Mucosa of descending colon (tissue), 3 donors: Measurements from ENCODE around the gene NF1. TPM values are rescaled to one million over a fixed set of nuclear protein-coding genes. Genes with fewer than 3 reads are reported as not detected.
A peak's percentile ranks its signal among the peaks of the same experiment; 100 is the strongest.
"Not testable (repeated sequence)": the region's sequence is repeated elsewhere in the genome, so short reads cannot be mapped to it uniquely, and the experiment has no call there.

Source experiments
- ATAC-seq: fragments of 200-7000 bp; cut with Tn5 transposase; one replicate; pipeline ENCODE4 v1.9.1; 2020; ENCODE audit warnings: mild to moderate bottlenecking, moderate library complexity
- DNase-seq, 3 donors: peaks; one replicate each; pipeline ENCODE4 v3.0.0-alpha.2; 2020
- H3K36me3 ChIP-seq: fragments of 200-600 bp; one replicate; pipeline ENCODE4 v1.8.0; 2021; ENCODE audit warnings: low read depth, mild to moderate bottlenecking
- H3K4me1 ChIP-seq: fragments of 200-600 bp; one replicate; pipeline ENCODE4 v1.8.0; 2021; ENCODE audit warnings: low read depth, mild to moderate bottlenecking
- H3K4me3 ChIP-seq: fragments of 200-600 bp; one replicate; pipeline ENCODE4 v1.8.0; 2021; ENCODE audit warnings: mild to moderate bottlenecking
- H3K9me3 ChIP-seq: fragments of 200-600 bp; one replicate; pipeline ENCODE4 v1.8.0; 2021; ENCODE audit warnings: mild to moderate bottlenecking
- intact Hi-C, 2 donors: fragments of 100-400 bp; cut with DNase I in 1 of 2; cut with micrococcal nuclease in 1 of 2; formaldehyde crosslinking; loops; one replicate each; pipeline versions ENCODE4 v1.11.0 to v1.11.1; 2022; cut with DNase I, micrococcal nuclease
- total RNA-seq, 3 donors: library from RNA; stranded (reverse); fragmentation: NEBNext Ultra II Directional in 2 of 3; extraction: Animal tissue kit (Norgen Biotek cat#: 25700) in 2 of 3; gene quantifications; one replicate each; pipeline versions ENCODE4 v1.2.1 to v1.2.4, GENCODE V29; 2021 to 2023
- TF ChIP-seq, protein P1 (sequence below): fragments of 200-600 bp; IDR thresholded peaks from one replicate; pipeline ENCODE4 v1.8.0; 2022; ENCODE audit warnings: antibody characterized with exemption, mild to moderate bottlenecking
- donor health status: DM: no; HTN: no; CAD: no; lungs with moderate emphysema.
- donor health status: DM: no; HTN: no; CAD: no.
- donor health status: DM: no; HTN: yes; CAD: no.

Gene NF1
- total RNA-seq, 3 donors from 2014 or later: 51.9 to 67.6 (median 52.4) TPM

DNA sequence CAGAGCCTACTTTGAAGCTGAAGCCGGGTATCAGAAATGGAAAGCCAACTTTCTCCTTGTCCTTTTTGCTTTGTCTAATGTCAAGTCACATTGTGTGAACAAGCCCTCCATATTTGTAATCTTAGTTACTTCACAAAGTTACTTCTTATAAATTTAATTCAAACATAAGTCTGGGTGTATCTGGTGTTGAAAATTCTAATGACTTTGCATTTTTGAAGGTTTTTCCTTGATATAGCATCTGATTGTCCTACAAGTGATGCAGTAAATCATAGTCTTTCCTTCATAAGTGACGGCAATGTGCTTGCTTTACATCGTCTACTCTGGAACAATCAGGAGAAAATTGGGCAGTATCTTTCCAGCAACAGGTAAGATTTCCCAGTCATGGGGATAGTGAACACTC is 165.4 kb downstream of the NF1 start:
- ATAC-seq: no peak
- H3K36me3 ChIP-seq: no peaks in the 10 kb centered on the region
- TF ChIP-seq, protein P1, sequence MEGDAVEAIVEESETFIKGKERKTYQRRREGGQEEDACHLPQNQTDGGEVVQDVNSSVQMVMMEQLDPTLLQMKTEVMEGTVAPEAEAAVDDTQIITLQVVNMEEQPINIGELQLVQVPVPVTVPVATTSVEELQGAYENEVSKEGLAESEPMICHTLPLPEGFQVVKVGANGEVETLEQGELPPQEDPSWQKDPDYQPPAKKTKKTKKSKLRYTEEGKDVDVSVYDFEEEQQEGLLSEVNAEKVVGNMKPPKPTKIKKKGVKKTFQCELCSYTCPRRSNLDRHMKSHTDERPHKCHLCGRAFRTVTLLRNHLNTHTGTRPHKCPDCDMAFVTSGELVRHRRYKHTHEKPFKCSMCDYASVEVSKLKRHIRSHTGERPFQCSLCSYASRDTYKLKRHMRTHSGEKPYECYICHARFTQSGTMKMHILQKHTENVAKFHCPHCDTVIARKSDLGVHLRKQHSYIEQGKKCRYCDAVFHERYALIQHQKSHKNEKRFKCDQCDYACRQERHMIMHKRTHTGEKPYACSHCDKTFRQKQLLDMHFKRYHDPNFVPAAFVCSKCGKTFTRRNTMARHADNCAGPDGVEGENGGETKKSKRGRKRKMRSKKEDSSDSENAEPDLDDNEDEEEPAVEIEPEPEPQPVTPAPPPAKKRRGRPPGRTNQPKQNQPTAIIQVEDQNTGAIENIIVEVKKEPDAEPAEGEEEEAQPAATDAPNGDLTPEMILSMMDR: no peak

DNA sequence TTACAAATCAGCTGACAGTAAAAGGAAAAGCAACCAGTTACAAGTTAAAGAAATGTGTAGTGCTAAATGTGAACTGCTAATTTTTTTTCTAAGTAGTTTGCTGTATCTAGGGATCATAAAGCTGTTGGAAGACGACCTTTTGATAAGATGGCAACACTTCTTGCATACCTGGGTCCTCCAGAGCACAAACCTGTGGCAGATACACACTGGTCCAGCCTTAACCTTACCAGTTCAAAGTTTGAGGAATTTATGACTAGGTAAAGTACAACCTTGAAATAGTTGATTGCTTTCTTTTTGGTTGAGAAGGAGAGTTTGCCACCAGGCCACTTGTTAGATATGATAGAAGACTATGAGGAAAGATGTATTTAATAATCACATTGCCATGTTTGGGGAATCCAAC is 166.8 kb downstream of the NF1 start:
- TF ChIP-seq, protein P1: no peak
- no peak overlapping the region for H3K4me3 ChIP-seq
- DNase-seq: no peak
- ATAC-seq: no peak
- no peaks in the 10 kb centered on the region for H3K36me3 ChIP-seq
- intact Hi-C loops: no loop called here
- H3K4me1 ChIP-seq: no peaks in the 10 kb centered on the region
- no peaks in the 10 kb centered on the region for H3K9me3 ChIP-seq

More for the DNA sequence above, 165.4 kb downstream of the NF1 start:
- no peak overlapping the region for H3K4me3 ChIP-seq
- DNase-seq: no peak
- intact Hi-C loops: no loop called here
- H3K9me3 ChIP-seq: no peaks in the 10 kb centered on the region
- H3K4me1 ChIP-seq: no peaks in the 10 kb centered on the region

DNA sequence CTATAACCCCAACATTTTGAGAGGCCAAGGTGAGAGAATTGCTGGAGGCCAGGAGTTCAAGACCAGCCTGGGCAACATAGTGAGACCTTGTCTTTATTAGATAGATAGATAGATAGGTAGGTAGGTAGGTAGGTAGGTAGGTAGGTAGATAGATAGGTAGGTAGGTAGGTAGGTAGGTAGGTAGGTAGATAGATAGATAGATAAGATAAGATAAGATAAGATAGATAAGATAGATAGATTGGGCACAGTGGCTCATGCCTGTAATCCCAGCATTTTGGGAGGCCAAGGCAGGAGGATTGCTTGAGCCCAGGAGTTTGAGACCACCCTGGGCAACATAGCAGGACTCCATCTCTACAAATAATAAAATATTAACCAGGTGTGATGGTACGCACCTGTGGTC is 168.1 kb downstream of the NF1 start:
- DNase-seq, ATAC-seq, H3K4me1 ChIP-seq, H3K36me3 ChIP-seq, H3K4me3 ChIP-seq, intact Hi-C loops, H3K9me3 ChIP-seq: not testable (repeated sequence)

DNA sequence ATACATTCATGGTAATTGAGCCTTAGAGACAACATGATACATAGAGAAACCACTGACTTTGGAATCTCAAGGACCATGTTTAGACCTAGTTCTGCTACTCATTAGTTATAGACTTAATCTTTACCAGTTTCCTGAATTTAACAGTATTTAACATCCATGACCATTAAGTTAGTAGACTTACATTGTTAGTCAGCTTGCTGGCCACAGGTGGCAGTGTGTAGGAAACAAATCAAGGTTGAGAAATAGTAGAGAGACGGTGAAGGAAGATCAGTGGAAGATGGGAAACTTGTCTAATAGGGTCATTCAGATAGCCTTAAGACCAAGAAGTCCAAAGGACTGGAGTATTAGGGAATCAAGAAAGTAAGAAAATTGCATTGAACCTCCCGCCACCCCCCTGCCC is 171.3 kb downstream of the NF1 start:
- Histone ChIP-seq H3K9me3 (no peaks in the 10 kb centered on the region), H3K36me3 (no peaks in the 10 kb centered on the region), H3K4me1 (no peaks in the 10 kb centered on the region), H3K4me3 (no peak overlapping the region)
- TF ChIP-seq, protein P1: no peak
- intact Hi-C loops: no loop called here
- ATAC-seq: no peak
- no peak for DNase-seq

DNA sequence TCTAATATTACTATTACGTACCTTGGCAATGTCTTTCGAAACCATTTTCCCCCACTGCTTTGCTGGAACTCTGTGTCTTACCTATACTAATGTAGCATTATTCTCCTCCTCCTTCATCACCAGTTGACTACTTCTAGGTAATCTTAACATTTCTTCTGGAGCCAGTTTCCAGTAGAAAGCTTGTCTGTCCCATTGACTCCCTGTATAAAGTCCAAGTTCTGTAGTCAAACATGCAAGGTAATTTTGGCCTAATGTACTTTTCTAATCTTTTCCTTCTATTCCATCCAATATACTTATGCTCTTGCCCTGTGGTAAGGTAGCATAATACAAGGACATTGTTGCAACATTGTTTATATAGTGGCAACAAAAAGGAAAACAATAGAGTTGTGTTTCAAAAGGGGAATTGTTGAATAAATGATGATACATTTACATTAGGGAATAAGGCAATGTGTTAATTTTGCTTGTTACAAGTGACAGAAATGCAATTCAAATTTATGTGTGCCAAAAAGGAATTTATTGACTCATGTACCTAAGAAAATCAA is 174.3 kb downstream of the NF1 start:
- no peaks in the 10 kb centered on the region for H3K4me1 ChIP-seq
- no peaks in the 10 kb centered on the region for H3K9me3 ChIP-seq
- intact Hi-C loops: no loop called here
- TF ChIP-seq, protein P1: no peak
- ATAC-seq (no peak), DNase-seq (no peak)
- no peak overlapping the region for H3K4me3 ChIP-seq
- H3K36me3 ChIP-seq: no peaks in the 10 kb centered on the region

DNA sequence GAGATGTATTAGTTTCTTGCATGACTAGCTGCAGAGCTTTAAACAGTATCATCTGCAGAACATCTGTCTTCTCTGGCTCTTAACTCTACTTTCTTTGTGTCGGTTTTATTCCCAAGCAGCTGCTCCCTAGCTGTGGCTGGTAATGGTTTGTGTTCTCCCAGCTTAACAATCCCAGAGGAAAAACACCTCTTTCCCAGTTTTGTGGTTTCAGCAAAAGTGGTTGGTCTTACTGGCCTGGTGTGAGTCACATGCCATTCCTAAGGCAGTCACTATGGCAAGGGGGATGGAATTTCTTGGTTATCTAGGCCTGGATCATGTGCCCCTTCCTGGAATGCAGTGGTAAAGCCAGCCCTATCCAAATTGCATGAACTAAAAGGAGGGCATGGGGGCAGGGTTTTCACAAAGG is 174.8 kb downstream of the NF1 start:
- no peak for DNase-seq
- no peaks in the 10 kb centered on the region for H3K4me1 ChIP-seq
- ATAC-seq: peak; percentile 28

More for the DNA sequence above, 174.8 kb downstream of the NF1 start:
- intact Hi-C loops: no loop called here
- TF ChIP-seq, protein P1: no peak
- no peak overlapping the region for H3K4me3 ChIP-seq
- no peaks in the 10 kb centered on the region for H3K36me3 ChIP-seq
- H3K9me3 ChIP-seq: no peaks in the 10 kb centered on the region
